ENCODE results near the gene TMEM108.

The TMEM108 gene

GRCh38 chr3:133121450-133121849 lies 83.3 kb downstream of the TMEM108 start:
- DNase-seq: no peak

- DNase-seq: no peak
Measured at GRCh38 chr3:133123636-133124035, 85.4 kb downstream of the TMEM108 start.

GRCh38 chr3:133124511-133124910 lies 86.3 kb downstream of the TMEM108 start:
- no peak for DNase-seq

DNA sequence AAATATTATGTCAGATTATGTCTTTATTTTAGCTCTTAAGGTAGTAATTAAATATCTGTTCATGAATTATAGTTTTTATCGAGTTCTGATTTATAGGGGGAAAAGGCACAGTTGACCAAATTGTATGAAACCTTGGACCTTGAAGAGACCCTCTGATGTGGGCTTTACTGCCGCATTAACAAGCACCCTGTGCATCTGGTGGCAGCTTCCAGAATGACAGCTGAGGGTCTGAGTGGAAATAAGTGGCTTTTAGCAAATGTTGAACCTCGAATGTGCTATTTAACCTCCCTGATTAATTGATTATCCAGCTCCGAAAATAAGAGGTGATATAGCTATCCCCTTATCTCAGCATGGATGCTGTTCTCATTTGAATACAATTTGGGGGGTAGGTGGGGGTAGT lies 87.0 kb downstream of the TMEM108 start:
- DNase-seq: no peak

- DNase-seq: no peak
Measured at GRCh38 chr3:133125802-133126201, 87.6 kb downstream of the TMEM108 start.

- DNase-seq: no peak
Measured at GRCh38 chr3:133127381-133127780, 89.2 kb downstream of the TMEM108 start.

- no peak for DNase-seq
Measured at GRCh38 chr3:133130168-133130567, 92.0 kb downstream of the TMEM108 start.

GRCh38 chr3:133135306-133135705 lies 97.1 kb downstream of the TMEM108 start:
- DNase-seq: no peak

DNA sequence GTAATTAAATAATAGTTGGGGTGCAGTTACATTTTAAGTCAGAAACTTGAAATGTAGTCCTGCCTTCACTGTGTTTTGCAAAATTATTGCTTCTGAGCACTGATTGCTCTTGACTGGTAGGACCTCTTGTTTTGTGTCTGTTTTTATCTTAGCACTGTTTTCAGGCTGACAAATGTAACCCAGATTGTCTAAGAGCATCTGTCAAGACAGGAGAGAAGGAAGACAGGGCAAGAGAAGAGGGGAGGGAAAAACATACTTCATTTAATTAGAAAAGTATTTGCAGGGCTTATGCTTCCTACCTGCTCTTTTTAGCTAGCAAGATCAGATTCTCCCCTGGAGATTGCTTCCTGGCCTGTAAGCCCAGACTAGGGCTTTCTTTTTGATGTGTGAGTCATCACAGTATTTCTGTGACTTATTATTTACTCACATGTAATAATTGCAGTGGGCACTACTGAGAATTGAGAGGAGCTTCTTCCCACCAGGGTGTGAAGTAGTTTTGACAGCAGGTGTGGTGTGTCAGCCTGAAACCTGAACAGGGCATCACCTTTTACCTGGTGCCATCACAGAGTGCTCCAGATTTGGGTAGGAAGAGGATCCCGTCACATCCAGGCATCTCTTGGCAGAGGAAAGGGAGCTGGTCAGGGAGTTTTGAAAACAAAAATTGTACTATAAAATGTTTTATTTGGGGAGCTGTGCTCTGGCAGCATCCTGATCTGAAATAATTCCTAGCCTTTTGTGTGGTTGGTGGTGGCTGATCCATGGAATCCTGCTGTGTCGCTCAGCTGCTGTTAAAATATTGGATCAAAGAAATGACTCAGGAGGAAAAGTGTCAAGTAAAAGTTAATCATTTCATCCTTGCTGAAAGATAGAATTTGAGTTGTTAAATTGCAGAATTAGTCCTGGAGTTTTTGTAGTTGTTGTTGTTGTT lies 98.2 kb downstream of the TMEM108 start:
- no peak for DNase-seq

- DNase-seq: no peak
Measured at GRCh38 chr3:133137042-133137996, 99.1 kb downstream of the TMEM108 start.

DNA sequence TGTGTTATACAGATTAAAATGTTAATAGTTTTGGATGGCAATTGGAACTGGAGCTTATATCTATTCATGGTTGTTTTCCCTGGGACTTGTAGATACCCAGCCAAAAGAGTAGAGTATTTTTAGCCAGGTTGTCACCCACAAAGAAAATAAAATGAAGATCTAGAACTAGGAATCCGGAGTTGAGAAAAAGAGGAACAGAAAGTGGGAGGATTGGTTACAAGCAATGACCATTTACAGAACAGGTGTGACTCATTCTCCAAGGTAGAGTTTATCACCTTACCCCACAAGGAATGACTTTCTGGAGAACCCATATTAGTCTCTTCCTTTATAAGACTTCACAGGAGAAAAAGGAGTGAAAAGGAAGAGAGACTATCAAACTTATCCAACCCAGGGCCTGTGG lies 99.8 kb downstream of the TMEM108 start:
- DNase-seq: no peak

GRCh38 chr3:133152056-133152455 lies 113.9 kb downstream of the TMEM108 start:
- no peak for DNase-seq

DNA sequence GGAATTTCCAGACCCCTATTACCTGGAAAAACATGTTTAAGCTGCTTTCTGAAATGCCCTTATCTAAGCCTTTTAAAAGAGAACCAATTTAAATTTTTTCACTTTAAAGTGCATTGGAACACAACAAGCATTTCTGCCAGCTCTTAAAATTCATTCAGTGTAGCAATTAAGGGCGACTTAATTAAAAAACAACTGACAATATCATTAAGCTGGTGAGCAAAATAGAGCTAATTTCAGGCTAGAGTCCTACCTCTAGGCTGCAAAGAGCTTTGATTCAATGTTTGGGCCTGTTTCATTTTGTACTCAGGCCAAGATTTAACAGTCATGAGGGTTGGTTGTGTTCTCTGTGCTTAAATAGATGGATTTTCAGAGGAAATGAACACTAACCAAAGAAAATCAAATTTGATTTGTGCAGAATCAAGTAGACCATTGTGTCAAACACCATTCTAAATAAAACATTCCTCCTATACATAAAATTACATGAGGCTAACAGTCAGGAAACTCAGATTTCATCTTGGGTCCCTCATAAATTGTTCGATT lies 114.6 kb downstream of the TMEM108 start:
- no peak for DNase-seq

GRCh38 chr3:133153382-133153781 lies 115.2 kb downstream of the TMEM108 start:
- DNase-seq: no peak

- DNase-seq: no peak
Measured at GRCh38 chr3:133157716-133158115, 119.5 kb downstream of the TMEM108 start.

GRCh38 chr3:133158686-133159085 lies 120.5 kb downstream of the TMEM108 start:
- DNase-seq: no peak

GRCh38 chr3:133159498-133160475 lies 121.6 kb downstream of the TMEM108 start:
- no peak for DNase-seq

GRCh38 chr3:133161656-133162055 lies 123.5 kb downstream of the TMEM108 start:
- no peak for DNase-seq

GRCh38 chr3:133162265-133162664 lies 124.1 kb downstream of the TMEM108 start:
- no peak for DNase-seq

DNA sequence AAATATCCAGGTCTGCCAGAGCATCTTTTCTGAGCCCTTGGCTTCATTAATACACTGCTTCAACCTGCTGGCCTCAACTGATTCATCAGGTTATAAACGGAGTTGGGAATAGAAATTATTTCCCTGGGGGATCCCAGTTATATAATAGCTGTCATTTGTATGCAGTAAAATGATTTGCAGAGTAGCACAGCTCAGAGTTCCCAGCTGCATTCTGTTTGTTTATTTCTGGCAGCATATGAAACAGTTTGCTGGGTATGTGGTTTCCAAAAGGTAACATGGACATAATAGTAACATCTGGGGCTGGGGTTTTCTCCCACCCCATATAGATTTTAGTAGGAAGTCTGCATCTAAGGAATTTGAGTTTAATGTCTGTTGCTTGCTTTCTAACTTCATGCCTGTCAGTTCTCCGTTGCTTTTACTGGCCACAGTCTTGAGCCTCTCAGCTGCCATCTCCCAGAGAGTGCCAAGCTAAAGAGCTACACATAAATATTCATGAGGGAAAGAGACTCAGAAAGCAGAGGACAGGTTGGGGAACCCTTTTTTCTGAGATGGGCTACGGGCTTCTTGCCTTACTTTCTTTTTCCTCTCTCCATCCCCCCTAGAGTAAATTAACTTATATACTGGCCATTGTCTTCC lies 124.6 kb downstream of the TMEM108 start:
- no peak for DNase-seq

GRCh38 chr3:133167340-133168024 lies 129.3 kb downstream of the TMEM108 start:
- DNase-seq: no peak

All from 8988T (cell line).